Inflammatory macrophage treated with lipopolysaccharide for 4 hours (primary cell): ENCODE measurements around the gene EXOC2.

Experiments used
- DNase-seq: peaks from one replicate; pipeline ENCODE4 v3.0.0-alpha.2; 2020

The EXOC2 gene

DNA sequence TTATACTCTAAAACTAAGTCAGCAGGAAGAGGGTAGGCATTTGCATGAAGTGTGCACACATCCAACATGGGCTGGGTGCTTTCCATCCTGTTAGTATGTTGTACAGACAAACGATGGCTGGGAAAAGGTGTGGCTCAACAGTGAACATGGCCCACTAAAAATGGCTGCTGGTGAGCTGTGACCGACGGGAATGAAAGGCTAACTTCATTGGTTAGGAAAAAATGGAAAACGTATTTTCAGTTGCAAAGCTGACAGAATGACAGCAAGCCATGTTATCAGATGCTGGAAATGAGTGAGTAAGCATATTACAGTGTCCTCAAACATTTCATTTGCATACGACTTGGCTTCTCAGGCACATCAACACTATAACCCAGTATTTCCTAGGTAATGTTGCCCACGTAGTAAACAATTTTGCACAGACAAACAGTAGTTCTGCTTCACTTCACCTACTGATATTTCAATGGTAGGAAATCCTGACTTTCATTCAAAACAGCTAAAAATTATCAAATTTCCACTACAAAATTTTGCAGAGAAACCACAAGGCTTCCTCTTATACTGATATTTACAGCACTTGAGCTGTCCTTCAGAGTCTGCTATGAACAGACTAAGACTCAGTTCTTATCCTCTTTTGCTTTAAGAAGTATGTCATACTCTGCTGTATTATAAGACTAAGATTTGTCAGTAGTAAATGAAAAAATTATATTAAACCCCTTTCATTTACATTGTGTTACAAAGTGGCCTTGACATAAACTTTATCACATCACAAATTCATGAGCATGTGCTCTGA, 202.5 kb downstream of the EXOC2 start:
- no peak for DNase-seq

DNA sequence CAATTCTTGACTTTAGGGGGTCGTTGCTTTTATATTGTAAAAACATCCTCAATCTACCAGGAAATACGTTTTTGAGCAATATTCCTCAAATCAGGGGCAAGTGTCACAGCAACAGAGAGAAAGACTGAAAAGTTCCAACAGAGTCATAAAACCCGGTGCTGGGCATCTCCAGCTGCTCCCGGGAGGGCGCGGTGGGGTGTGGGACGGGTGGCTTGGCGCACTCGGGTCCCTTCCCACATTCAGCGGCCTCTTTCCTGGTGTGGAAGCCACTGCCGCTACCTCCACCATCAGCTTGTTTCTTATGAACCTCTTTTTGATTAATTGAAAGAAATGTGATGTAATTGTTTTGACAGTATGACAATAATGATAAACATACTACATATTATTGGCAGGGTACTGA, 203.2 kb downstream of the EXOC2 start:
- no peak for DNase-seq

DNA sequence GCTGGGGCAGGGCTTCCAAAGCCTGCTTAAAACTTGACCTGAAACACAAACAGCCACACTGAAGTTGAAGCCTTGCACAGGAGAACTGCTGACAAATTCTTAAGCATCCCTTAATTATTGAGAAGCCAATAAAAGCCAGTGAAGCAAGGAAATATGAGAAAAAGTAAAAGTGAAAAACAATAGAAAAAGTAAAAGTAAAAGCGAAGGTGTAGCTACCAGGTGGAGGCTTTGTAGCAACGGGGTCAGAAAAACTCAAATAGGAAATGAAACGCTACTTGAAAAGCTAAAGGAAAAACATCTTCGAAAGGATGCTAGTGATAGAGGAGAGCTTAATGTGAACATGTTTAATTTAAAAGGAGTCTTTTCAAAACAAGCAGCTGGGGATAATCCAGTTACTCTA, 203.9 kb downstream of the EXOC2 start:
- DNase-seq, result no peak

DNA sequence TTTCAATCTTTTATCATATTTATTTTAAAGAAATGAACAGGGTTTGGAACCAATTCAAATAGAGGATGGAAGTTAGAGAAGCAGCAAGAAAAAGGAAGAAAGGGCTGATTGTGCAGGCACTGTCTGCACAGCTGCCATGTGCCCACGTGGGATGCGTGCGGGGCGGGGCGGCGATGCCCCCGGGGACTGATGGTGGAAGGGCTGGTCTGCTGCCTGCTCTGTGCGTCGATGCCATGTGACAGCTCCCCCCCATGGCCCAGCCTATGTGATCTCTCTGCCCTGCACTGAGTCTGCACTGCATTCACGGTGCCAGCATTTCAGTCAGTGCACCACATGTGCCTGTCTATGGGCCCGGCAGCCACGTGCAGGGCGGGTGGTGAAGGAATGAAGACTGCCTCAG, 205.0 kb downstream of the EXOC2 start:
- no peak for DNase-seq

DNA sequence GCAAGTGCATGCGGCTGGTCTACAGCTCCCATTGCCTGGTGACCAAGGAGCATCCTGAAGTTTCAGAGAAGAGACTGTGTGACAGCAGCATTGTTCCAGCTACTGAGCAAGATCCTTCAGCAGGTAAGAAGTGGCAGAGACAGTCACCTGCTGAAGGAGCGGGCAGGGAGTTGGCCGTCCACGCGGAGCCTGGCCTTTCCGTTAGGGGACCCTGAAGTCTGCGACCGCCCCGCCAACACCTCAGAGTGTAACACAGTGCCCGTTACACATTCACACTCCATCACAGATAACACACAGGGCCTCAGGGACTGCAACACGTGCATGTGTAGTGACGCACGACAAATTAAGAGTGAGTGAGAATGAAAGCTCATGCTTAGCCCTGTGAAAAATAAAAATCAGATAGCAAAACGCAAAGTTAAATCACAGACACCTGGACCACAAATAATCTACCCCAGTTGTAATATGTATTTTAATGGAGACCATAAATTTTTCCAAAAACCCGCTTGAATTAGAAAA, 207.2 kb downstream of the EXOC2 start:
- no peak for DNase-seq

DNA sequence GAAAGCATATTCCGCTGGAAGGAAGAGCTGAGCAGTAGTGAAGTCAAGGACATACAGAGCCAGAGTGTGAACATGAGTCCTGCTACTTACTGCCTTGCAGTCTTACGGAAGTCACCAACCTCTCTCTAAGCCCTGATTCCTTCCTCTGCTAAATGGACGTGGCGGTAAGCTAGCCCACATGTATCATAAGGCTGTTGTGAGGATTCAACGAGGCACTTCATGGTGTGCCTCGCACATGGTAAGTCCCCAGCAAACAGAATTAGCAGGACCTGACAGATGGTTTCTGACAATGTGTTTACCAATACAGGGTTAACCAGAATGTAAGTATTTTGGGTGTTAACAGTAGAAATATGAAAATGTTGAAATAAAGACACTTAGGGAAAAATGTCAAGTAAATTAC, 208.2 kb downstream of the EXOC2 start:
- DNase-seq, result no peak

DNA sequence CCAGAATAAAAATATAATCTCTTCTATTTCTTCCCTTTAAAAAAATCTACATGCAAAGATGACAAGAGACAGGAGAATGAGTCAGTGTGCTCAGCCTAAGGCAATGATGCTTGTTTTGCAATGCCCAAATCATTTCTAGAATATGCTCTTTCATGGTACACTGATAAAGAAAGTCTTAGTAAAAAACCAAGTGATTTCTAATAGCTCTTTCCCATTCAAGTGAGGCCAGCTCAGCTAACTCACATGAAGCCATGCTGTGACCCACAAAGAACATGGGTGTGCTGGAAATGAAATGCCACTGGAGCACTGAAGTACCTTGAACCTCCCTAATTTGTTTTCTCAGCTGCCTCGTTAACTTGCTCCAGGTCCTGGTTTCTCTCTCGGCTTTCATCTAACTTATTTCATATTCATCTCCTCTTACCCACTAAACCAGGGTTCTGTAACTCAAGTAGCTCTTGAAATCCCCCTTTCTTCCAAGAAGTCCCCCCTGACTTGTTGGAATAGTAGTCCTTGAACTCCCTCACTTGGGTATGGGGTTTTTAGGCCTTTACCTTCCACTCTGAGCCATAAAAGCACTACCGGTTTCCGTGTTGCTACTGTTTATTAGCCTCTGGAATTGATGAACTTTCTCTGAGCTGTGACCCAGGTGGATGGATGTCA, 208.7 kb downstream of the EXOC2 start:
- no peak for DNase-seq

DNA sequence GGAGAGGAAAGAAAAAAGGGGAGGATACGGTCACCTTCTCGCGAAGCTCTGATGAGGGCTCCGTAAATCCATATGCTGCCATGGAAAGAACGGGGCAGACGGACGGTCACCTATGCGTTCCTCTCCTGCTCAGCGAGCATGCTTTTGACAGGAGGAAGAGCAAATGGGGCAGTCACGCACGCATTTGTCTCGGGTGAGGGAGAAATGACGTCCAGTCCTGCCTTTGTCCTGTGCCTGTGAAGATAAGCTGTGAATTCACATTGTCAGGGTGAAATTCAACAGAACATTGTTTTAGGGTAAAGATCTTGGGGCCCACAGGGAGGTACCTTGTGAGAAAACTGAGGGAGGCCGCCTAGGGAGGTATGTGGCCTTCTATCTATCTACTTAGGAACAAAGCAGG, 217.6 kb downstream of the EXOC2 start:
- DNase-seq, result no peak

DNA sequence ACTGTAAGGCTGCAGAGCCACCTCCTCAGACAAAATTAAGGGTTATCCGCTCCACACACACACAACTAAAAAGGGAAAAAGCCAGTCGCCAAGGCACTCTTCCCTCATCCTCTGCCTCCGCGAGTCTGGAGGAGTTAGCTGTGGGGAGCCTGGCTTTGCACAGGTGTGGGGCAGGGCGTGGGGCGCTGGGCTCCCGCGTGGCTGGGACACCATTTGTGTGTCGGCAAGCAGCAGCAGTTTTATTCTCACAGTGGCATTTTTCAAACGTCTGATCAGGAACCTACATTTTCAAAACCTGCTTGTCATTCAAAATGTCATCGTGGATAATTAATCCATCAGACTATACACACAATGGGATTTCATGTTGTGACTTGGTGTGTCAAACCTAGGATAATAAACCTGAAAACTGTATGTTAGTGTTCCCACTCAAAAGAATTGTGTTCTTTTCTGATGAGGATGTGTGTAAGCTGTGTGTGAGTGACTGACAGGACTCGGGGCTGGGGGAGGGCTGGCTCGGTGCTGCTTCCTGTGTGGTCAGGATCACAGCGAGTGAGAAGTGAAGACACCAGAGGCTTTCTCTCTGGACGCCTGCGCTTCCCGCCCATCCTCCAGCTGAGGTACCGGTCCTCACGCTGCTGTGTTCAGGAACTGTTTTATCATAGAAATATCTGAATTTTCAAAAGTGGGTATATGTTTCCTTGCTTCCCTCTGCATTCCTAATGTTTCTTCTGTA, 218.3 kb downstream of the EXOC2 start:
- peak; percentile 10 for DNase-seq

DNA sequence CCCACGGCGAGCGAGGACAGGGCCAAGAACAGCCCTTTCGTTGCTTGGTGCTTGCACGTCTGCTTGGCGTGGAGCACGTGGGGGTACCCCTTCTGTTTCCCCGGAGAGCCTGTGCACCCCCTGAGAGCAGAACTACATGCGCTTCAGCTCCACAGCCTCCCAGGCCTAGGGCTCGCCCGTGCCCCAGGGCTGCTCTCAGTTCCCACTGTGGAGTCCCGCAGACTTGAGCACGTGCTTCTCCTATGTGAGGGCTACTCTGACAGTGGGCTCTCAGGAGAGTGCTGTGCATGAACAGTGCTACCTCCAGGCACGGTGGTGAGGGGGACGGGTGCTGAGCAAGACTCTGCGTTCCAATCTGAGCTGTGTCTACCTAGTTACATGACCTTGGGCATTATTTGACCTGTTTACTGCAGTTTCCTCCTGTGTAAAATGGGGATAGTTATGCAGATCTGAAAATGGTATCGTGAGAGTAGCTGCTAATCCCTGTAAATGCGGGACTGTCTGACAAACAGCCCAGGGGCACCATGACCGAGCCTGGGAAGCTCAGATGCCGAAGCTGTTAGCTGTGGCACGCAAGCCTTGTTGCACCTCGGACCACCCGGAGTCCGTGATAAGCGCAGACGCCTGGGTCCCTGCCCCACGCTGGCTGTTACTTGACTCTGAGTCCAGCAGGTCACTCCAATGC, 219.0 kb downstream of the EXOC2 start:
- DNase-seq, result no peak

DNA sequence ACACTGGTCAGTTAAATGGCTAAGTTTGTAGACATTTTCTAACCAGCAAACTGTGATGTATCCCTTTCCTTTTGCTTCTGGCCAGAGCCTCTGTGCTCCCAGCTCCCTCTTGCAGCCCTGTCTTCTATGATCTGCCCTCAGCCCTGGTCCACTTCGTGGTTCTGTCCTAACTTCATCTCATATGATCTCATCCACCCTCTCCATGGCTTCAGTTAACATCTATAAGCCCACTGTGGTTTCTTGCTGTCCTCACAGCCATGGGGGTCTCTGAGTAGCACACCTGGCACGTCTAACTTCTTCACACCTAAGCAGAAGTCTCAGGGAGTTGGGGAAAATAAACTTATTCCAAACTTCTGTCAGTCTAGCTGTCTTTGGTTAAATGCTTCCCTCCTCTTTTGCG, 219.6 kb downstream of the EXOC2 start:
- DNase-seq, result no peak

DNA sequence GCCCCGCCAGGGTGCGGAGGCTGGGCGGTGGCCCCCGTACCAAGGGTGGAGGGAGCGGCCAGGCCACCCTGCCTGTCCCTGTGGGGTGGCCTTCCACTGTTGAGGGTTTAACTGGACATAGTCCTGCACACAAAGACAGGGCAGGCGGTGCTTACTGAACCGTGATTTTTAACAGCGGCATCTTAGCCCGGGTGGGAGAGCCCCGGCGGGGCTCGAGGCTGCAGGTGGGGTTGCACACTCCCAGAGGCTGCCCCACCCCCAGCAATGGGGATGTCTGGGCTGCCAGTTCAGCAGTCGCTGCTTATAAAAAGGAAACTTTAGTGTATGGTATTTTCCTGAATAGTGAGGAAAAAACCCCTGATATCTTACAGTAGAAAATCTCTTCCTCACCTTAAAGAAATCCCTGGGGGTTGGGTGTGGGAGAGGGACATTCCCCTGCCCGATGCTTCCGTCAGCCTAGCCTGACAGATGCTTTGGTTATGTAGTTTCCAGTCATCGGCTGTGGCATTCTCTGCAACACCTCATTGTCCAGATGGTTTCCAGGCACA, 222.0 kb downstream of the EXOC2 start:
- no peak for DNase-seq

DNA sequence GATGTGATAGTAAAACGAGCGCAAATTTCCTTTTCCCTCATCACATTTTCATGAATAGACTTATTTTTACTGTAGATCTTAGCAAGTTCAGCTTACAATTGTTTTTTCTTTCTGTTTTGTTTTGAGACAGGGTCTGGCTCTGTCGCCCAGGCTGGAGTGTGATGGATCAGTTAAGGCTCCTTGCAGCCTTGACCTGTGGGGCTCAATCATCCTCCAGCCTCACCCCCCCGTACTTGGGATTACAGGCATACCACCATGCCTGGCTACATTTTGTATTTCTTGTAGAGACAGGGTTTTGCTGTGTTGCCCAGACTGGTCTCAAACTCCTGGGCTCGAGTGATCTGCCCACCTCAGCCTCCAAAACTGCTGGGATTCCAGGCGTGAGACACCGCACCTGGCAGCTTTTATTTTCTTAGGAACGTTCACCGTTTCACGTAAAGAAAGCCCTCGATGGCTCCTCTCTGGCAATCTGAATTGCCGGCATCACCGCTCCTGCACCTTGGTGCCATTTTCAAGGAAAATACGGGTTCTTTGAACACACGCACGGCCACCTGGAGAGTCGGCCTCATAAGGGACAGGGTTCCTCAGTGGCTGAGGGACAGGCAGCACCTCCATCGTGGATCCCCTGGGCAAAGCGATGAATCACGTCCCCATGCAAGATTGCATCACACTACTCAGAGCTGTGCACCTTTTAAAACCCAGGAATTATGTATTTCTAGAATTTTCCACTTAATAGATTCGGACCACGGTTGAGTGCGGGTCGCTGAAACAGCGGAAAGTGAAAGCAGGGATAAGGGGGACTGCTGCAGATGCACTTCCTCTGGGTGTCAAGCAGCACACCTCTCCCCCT, 222.7 kb downstream of the EXOC2 start:
- no peak for DNase-seq

DNA sequence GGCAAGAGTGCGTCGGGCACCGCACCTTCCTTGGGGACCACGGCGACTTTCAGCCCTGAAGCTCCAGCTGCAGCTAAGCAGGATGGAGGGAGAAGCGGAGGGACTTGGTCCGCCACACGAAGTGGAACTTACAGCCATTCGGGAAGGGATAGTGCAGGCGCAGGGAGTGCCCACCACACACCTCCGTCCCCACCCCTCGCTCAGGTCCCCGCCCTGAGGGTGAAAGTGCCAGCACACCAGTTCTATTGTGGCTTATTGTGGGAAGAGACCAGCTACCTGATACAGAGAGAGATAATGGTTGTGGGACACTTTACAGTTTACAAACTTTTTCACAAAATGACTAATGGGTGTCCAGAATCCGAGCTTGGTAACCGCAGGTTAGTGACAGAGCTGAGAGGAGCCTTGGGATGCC, 225.3 kb downstream of the EXOC2 start:
- DNase-seq, result no peak

DNA sequence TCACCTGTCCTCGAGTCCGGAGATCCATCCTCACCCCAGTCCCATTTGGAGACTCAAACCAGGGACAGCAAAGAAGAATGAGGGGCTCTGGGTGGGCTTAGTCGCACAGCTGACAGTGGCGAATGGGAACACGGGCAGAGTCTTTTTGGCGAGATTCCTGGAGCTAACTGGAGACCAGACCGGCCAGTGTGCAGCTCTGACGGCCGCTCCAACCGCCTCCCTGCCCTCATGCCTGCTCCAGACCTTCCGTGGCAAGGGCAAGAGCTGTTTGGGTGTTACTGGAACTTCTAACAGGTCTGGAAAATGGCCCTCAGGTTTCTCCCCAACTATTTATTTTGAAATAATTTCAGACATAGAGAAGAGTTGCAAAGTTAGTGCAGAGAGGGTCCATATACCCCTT, 225.8 kb downstream of the EXOC2 start:
- no peak for DNase-seq

DNA sequence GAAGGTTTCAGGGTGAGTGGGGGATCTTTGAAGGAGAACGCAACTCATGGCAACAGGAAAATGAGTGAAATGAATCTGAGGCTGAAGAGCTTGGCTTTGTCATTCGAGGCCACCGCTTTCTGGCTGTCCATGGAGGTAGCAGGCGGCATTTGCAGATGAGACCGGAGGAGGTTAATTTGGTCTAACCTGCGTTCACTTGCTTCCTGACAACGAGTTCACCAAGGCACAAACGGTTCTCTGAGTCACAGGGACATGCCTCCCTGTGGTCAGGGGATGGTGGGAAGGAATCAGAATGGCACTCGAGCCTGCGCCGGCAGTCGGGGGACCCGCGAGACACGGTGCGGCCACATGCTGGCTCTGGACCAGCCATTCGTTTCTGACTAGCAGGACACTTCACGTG, 226.4 kb downstream of the EXOC2 start:
- DNase-seq, result no peak

DNA sequence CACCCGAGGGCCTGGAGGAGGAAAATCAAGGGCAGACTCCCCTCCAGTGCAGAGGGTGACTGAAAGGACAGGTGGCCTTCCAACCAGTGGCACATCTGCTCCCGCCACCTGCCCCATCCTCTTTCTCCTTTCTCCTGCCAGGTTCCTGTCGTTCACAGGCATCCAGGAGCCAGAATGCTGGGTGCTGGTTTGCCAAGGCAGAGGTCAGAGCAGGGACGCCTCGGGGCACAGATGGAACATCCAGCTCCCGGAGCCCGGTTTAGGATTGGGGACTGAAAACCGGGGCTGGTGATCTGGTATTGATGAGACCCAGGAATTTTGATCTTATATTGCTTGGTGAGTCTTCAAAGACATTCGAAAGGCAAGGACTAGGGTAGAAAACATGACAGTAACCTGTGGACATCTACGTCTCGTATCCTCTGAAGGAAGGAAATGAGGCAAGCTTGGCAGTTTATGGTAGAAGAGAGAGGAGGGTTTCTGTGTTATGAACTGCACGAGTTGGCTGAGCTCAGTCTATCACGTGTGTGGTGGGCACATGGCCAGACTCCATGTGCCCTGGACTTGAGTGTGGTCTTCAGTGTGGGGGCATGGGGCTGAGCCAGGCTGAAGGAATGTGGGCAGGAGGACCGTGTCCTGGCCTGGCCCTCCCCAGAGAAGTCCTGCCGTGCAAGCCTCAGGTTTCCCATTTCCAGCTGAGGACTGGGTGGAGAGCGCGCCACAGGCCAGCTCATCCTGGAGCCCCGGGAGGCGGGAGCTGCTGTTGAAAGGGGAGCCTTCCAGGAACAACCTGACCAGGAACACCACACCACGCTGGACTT, 227.2 kb downstream of the EXOC2 start:
- no peak for DNase-seq

DNA sequence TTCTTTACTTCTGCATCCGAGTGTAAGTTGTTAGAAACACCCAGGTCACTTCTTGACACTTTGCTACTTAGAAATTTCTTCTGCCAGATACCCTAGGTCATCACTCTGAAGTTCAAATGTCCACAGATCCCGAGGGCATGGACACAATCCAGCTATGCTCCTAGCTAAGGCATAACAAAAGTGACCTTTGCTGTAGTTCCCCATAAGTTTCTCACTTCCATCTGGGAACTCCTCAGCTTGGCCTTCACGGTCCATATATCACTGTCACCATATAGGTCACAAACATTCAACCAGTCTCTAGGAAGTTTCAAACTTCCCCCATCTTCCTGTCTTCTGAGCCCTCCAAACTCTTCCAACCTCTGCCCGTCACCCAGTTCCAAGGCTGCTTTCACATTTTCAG, 236.1 kb downstream of the EXOC2 start:
- DNase-seq, result no peak

DNA sequence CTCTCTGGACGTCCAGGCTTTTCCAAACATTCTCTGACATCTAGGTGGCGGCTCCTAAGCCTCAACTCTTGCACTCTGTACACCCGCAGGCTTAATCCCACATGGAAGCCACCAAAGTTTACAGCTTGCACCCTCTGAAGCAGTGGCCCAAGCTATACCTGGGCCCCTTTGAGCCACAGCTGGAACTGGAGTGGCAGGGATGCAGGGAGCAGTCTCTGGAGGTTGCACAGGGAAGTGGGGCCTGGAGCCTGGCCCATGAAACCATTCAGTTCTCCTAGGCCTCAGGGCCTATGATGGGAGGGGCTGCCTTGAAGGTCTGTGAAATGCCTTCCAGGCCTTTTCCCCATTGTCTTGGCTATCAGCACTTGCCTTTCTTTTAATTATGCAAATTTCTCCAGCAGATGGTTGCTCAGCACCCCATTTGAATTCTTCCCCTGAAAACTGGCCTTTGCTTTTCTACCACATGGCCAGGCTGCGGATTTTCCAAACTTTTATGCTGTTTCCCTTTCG, 236.5 kb downstream of the EXOC2 start:
- no peak for DNase-seq

DNA sequence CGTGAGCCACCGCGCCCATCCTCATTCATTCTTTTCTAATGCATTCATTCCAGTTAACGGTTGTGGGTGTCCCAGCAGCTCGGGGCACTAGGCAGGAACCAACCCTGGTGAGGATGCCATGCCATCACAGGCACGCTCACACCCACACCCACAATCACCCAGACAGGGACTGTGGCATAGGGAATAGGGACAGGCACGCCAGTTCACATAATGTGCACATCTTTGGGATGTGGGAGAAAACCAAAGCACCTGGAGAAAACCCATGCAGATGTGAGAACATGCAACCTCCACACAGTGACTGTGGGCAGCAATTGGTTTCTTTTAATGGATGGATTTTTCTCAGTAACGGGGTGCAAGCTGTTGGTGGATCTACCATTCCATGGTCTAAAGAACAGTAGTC, 237.1 kb downstream of the EXOC2 start:
- no peak for DNase-seq
